ENCODE results near the gene ABCC1. TPM values are rescaled to one million over a fixed set of nuclear protein-coding genes. Genes with fewer than 3 reads are reported as not detected.
"Not testable (repeated sequence)": the region's sequence is repeated elsewhere in the genome, so short reads cannot be mapped to it uniquely, and the experiment has no call there.

The ABCC1 gene
- total RNA-seq, 1 experiment from 2014 or later, result 139 TPM

DNA sequence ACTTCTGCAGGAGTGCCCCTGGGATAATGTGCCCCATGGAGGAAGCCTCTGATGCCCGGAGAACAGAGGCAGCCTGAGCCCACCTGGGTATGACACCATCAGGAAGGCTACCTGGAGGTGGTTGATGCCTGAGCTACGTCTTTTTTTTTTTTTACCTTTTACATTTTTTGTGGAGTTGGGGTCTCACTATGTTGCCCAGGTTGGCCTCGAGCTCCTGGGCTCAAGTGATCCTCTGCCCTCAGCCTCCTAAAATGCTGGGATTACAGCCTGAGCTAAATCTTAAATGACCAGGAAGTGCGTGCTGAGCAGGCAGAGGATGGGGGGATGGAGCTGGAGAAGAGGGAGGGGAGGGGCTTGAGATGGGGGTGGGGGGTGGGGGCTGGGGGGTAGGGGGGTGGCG lies 241.1 kb downstream of the ABCC1 start:
- no peak for DNase-seq
- no peak overlapping the region for H2AFZ ChIP-seq
- TF ChIP-seq EZH2 (IDR thresholded peaks at IDR 0.05; ENCODE audit: low read depth) (no peak), CTCF (conservative IDR thresholded peaks at IDR 0.05) (no peak)
- intact Hi-C loops (cut with micrococcal nuclease; ENCODE audit: unreplicated experiment), result no loop called here
- no peak overlapping the region for H3K4me2 ChIP-seq
- no peaks in the 10 kb centered on the region for H3K9me3 ChIP-seq (ENCODE audit: insufficient read depth, low read depth)
- H3K27ac ChIP-seq, result no peak overlapping the region
- no peaks in the 10 kb centered on the region for H3K36me3 ChIP-seq (ENCODE audit: low read depth)
- H4K20me1 ChIP-seq (ENCODE audit: insufficient read depth), result no peaks in the 10 kb centered on the region
- BruUV-seq (replicated peaks), result no TSS peak
- no peak overlapping the region for H3K4me3 ChIP-seq
- H3K4me1 ChIP-seq (replicated peaks; ENCODE audit: insufficient read depth), result no peaks in the 10 kb centered on the region
- H3K27me3 ChIP-seq (ENCODE audit: insufficient read depth, low read depth), result no peaks in the 10 kb centered on the region; the same call in 1 of the 2 replicates
- ChIA-PET POLR2A (ENCODE audit: unreplicated experiment) (no interaction called here), CTCF (interaction anchor here (0.6 kb wide), 1 partner anchor 11 kb away, joined by 3 read pairs; no protein-coding TSS in a partner anchor)
- no peaks in the 10 kb centered on the region for H3K79me2 ChIP-seq (ENCODE audit: low read depth)
- no peaks in the 10 kb centered on the region for H3F3A ChIP-seq (ENCODE audit: insufficient read depth, low read depth)
- H3K9me2 ChIP-seq (ENCODE audit: insufficient read depth), result no peaks in the 10 kb centered on the region

GRCh38 chr16:16190966-16191365 lies 241.6 kb downstream of the ABCC1 start:
- POLR2A ChIA-PET (ENCODE audit: unreplicated experiment); H3K36me3 ChIP-seq (ENCODE audit: low read depth); H3K9me3 ChIP-seq (ENCODE audit: insufficient read depth, low read depth); H3K4me3 ChIP-seq; H4K20me1 ChIP-seq (ENCODE audit: insufficient read depth); H3K79me2 ChIP-seq (ENCODE audit: low read depth); H3K9me2 ChIP-seq (ENCODE audit: insufficient read depth); DNase-seq; BruUV-seq (replicated peaks); H3K4me2 ChIP-seq; intact Hi-C loops (cut with micrococcal nuclease; ENCODE audit: unreplicated experiment); H3K27me3 ChIP-seq (ENCODE audit: insufficient read depth, low read depth); H3K27ac ChIP-seq; H3K4me1 ChIP-seq (replicated peaks; ENCODE audit: insufficient read depth); H2AFZ ChIP-seq; H3F3A ChIP-seq (ENCODE audit: insufficient read depth, low read depth): not testable (repeated sequence)
- CTCF ChIA-PET, result interaction anchor here (0.6 kb wide), 1 partner anchor 10 kb away, joined by 3 read pairs; no protein-coding TSS in a partner anchor

- Histone ChIP-seq H4K20me1 (ENCODE audit: insufficient read depth) (no peaks in the 10 kb centered on the region), H3K9me2 (ENCODE audit: insufficient read depth) (no peaks in the 10 kb centered on the region), H3F3A (ENCODE audit: insufficient read depth, low read depth) (no peaks in the 10 kb centered on the region), H3K4me1 (replicated peaks; ENCODE audit: insufficient read depth) (no peaks in the 10 kb centered on the region), H3K79me2 (ENCODE audit: low read depth) (no peaks in the 10 kb centered on the region), H3K36me3 (ENCODE audit: low read depth) (no peaks in the 10 kb centered on the region), H2AFZ (no peak overlapping the region), H3K27me3 (ENCODE audit: insufficient read depth, low read depth) (no peaks in the 10 kb centered on the region; the same call in 1 of the 2 replicates), H3K4me3 (no peak overlapping the region), H3K4me2 (no peak overlapping the region), H3K9me3 (ENCODE audit: insufficient read depth, low read depth) (no peaks in the 10 kb centered on the region), H3K27ac (no peak overlapping the region)
- no TSS peak for BruUV-seq (replicated peaks)
- intact Hi-C loops (cut with micrococcal nuclease; ENCODE audit: unreplicated experiment), result no loop called here
- CTCF ChIA-PET, result no interaction called here
- no peak for TF ChIP-seq EZH2 (IDR thresholded peaks at IDR 0.05; ENCODE audit: low read depth)
- TF ChIP-seq CTCF (conservative IDR thresholded peaks at IDR 0.05), result no peak
- POLR2A ChIA-PET (ENCODE audit: unreplicated experiment), result no interaction called here
- DNase-seq, result no peak
Measured at GRCh38 chr16:16191493-16192167, 242.2 kb downstream of the ABCC1 start.

Other genes with a start within 250 kb of the ABCC1 start
- gene MYH11, start 92.6 kb upstream of the ABCC1 start, total RNA-seq (2021), result 0.11 and 0.43 TPM in 2 replicates
- gene CEP20, start 61.0 kb upstream of the ABCC1 start, total RNA-seq (2021), result 93.4 and 125 TPM in 2 replicates